ENCODE data around the gene ANKMY1. TPM values are rescaled to one million over a fixed set of nuclear protein-coding genes. Genes with fewer than 3 reads are reported as not detected.

The ANKMY1 gene
- total RNA-seq, 4 donors from 2014 or later: 15.1 to 64.0 (median 27.5) TPM

DNA sequence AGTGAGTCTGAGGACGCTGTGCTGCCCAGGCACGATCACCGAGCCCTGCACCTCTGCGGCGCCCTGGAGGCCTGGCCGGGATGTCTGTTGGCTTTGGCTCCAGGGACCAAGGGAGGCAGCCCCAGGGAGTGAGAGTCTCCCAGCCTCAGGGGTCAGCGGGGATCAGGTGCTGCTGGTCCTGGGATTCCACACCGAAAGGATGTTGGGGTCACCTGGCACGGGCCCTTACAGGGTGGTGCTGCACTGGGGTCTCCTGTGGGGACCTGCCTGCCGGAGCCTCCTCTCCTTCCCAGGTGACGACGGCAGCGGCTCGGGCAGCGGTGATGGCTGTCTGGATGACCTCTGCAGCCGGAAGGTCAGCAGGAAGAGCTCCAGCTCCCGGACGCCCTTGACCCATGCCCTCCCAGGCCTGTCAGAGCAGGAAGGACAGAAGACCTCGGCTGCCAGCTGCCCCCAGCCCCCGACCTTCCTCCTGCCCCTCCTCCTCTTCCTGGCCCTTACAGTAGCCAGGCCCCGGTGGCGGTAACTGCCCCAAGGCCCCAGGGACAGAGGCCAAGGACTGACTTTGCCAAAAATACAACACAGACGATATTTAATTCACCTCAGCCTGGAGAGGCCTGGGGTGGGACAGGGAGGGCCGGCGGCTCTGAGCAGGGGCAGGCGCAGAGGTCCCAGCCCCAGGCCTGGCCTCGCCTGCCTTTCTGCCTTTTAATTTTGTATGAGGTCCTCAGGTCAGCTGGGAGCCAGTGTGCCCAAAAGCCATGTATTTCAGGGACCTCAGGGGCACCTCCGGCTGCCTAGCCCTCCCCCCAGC, 91.8 kb downstream of the ANKMY1 start:
- TF ChIP-seq POLR2AphosphoS5 (IDR thresholded peaks at IDR 0.05) (no peak), CTCF (IDR thresholded peaks at IDR 0.05) (no peak), POLR2A (IDR thresholded peaks at IDR 0.05) (no peak), EP300 (IDR thresholded peaks at IDR 0.05; ENCODE audit: low read depth) (no peak)

DNA sequence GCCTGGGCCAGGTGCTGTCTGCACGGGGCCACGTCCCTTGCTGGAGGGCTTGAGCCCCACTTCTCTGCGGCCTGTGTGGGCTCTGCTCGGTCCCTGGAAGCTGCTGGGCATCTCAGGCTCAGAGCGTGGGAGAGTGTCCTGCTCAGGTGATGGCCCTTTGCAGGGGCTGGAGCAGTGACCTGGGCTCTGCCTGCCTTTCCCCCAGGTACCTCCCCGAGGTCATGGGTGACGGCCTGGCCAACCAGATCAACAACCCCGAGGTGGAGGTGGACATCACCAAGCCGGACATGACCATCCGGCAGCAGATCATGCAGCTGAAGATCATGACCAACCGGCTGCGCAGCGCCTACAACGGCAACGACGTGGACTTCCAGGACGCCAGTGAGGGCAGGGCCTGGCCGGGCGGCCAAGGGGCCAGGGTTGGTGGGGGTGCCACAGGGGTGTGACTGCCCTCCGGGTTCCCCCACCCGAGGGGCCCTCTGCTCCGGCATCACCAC, 92.5 kb downstream of the ANKMY1 start:
- WGBS, 2 donors (ENCODE audit: low coverage in 1 of 2): 95% methylated on average over 17 of the region's 22 CpGs; no CpG with 5 or more reads in 1 of the 2 donors
- TF ChIP-seq POLR2A (IDR thresholded peaks at IDR 0.05): no peak
- no peak for TF ChIP-seq POLR2AphosphoS5 (IDR thresholded peaks at IDR 0.05)
- no peak for TF ChIP-seq EP300 (IDR thresholded peaks at IDR 0.05; ENCODE audit: low read depth)
- no peak for TF ChIP-seq CTCF (IDR thresholded peaks at IDR 0.05)
- DNase-seq: peak; percentile 5
- Histone ChIP-seq H3K27ac (no peak overlapping the region), H3K4me3 (no peak overlapping the region), H3K36me3 (no peaks in the 10 kb centered on the region), H3K9me3 (no peaks in the 10 kb centered on the region), H3K27me3 (no peaks in the 10 kb centered on the region), H3K4me1 (no peaks in the 10 kb centered on the region)
- intact Hi-C loops (cut with DNase I; ENCODE audit: low total_unique reads) (no loop called here), in situ Hi-C loops (cut with MboI; ENCODE audit: low pct_ligation_motif_present in 1 of 4, low pct_unique_long_range_greater_than_20kb in 1 of 4, low sequenced_read_pairs in 3 of 4) (no loop called here)

More for the DNA sequence above, 91.8 kb downstream of the ANKMY1 start:
- in situ Hi-C loops (cut with MboI; ENCODE audit: low pct_ligation_motif_present in 1 of 4, low pct_unique_long_range_greater_than_20kb in 1 of 4, low sequenced_read_pairs in 3 of 4): no loop called here
- Histone ChIP-seq H3K9me3 (no peaks in the 10 kb centered on the region), H3K4me1 (no peaks in the 10 kb centered on the region), H3K36me3 (no peaks in the 10 kb centered on the region), H3K27ac (no peak overlapping the region), H3K4me3 (no peak overlapping the region), H3K27me3 (no peaks in the 10 kb centered on the region)
- 55 to 77% methylated on average over 4 to 27 of the region's 28 CpGs for WGBS, 2 donors (ENCODE audit: low coverage in 1 of 2)
- intact Hi-C loops (cut with DNase I; ENCODE audit: low total_unique reads): no loop called here
- peak; percentile 6 for DNase-seq

- TF ChIP-seq CTCF (IDR thresholded peaks at IDR 0.05) (no peak), EP300 (IDR thresholded peaks at IDR 0.05; ENCODE audit: low read depth) (no peak), POLR2AphosphoS5 (IDR thresholded peaks at IDR 0.05) (no peak), POLR2A (IDR thresholded peaks at IDR 0.05) (no peak)
- Histone ChIP-seq H3K4me1 (no peaks in the 10 kb centered on the region), H3K27me3 (no peaks in the 10 kb centered on the region), H3K27ac (no peak overlapping the region), H3K4me3 (no peak overlapping the region), H3K36me3 (no peaks in the 10 kb centered on the region), H3K9me3 (no peaks in the 10 kb centered on the region)
- WGBS, 2 donors (ENCODE audit: low coverage in 1 of 2): 85% methylated on average over 36 of the region's 43 CpGs; no CpG with 5 or more reads in 1 of the 2 donors
- DNase-seq: no peak
- intact Hi-C loops (cut with DNase I; ENCODE audit: low total_unique reads) (no loop called here), in situ Hi-C loops (cut with MboI; ENCODE audit: low pct_ligation_motif_present in 1 of 4, low pct_unique_long_range_greater_than_20kb in 1 of 4, low sequenced_read_pairs in 3 of 4) (no loop called here)
These were observed 93.1 kb downstream of the ANKMY1 start for GRCh38 chr2:240464514-240465241.

- H3K27ac ChIP-seq: no peak overlapping the region
- no peaks in the 10 kb centered on the region for H3K27me3 ChIP-seq
- no peak for TF ChIP-seq POLR2A (IDR thresholded peaks at IDR 0.05)
- no peak for TF ChIP-seq EP300 (IDR thresholded peaks at IDR 0.05; ENCODE audit: low read depth)
- no peak for TF ChIP-seq CTCF (IDR thresholded peaks at IDR 0.05)
- no peak for TF ChIP-seq POLR2AphosphoS5 (IDR thresholded peaks at IDR 0.05)
- no peak overlapping the region for H3K4me3 ChIP-seq
- intact Hi-C loops (cut with DNase I; ENCODE audit: low total_unique reads): no loop called here
- WGBS, 2 donors (ENCODE audit: low coverage in 1 of 2): 96% methylated on average over 21 of the region's 21 CpGs; no CpG with 5 or more reads in 1 of the 2 donors
- H3K9me3 ChIP-seq: no peaks in the 10 kb centered on the region
- H3K4me1 ChIP-seq: no peaks in the 10 kb centered on the region
- no peak for DNase-seq
- H3K36me3 ChIP-seq: no peaks in the 10 kb centered on the region
- in situ Hi-C loops (cut with MboI; ENCODE audit: low pct_ligation_motif_present in 1 of 4, low pct_unique_long_range_greater_than_20kb in 1 of 4, low sequenced_read_pairs in 3 of 4): no loop called here
These were observed 93.8 kb downstream of the ANKMY1 start for GRCh38 chr2:240463866-240464481.
